ENCODE results near the gene C19orf85.

GRCh38 chr19:55419624-55420236 lies 44.8 kb downstream of the C19orf85 start:
- TF ChIP-seq CTCF (IDR thresholded peaks at IDR 0.05; ENCODE audit: insufficient read depth, low read length) (no peak), POLR2AphosphoS5 (IDR thresholded peaks at IDR 0.05; ENCODE audit: low read depth) (no peak), REST (IDR thresholded peaks at IDR 0.05; ENCODE audit: insufficient replicate concordance, low read depth) (no peak), GABPA (IDR thresholded peaks at IDR 0.05; ENCODE audit: low read depth) (no peak), SPI1 (IDR thresholded peaks at IDR 0.05; ENCODE audit: borderline replicate concordance, low read depth) (no peak)
